Vagina (tissue), 2 donors: ENCODE data around the gene ITGB4. TPM values are rescaled to one million over a fixed set of nuclear protein-coding genes. Genes with fewer than 3 reads are reported as not detected.
A peak's percentile ranks its signal among the peaks of the same experiment; 100 is the strongest.

Experiments used
- DNase-seq, 2 donors: peaks; one replicate each; pipeline ENCODE4 v3.0.0-alpha.2; 2017; ENCODE audit errors: extremely low spot score in 2 of 2
- H3K27ac ChIP-seq: fragments of 200-600 bp; sonication (generic); one replicate; pipeline ENCODE4 v1.5.1; 2019
- H3K27me3 ChIP-seq: fragments of 200-600 bp; sonication (generic); one replicate; pipeline ENCODE4 v1.5.1; 2019
- H3K36me3 ChIP-seq, 2 donors: fragments of 200-600 bp; sonication (generic); one replicate each; pipeline ENCODE4 v1.5.1; 2017 to 2019
- H3K4me1 ChIP-seq: fragments of 200-600 bp; sonication (generic); one replicate; pipeline ENCODE4 v1.5.1; 2019
- H3K4me3 ChIP-seq, 2 donors: fragments of 200-600 bp; sonication (generic); 1 replicate in 1 of 2; 2 replicates in 1 of 2; pipeline ENCODE4 v1.5.1; 2016 to 2019
- H3K9me3 ChIP-seq: fragments of 200-600 bp; sonication (generic); one replicate; pipeline ENCODE4 v1.5.1; 2019
- CTCF ChIP-seq, 3 experiments: fragments of 450-650 bp in 2 of 3; fragments of 200-600 bp in 1 of 3; sonication (generic) in 1 of 3; IDR thresholded peaks; one replicate each; pipeline ENCODE4 v1.5.1; 2017 to 2019; ENCODE audit warnings: antibody characterized with exemption in 3 of 3, mild to moderate bottlenecking in 2 of 3, moderate library complexity in 2 of 3
- POLR2A ChIP-seq, 2 donors: fragments of 450-650 bp; IDR thresholded peaks; one replicate each; pipeline ENCODE4 v1.6.1; 2017; ENCODE audit warnings: antibody characterized with exemption in 2 of 2, mild to moderate bottlenecking in 2 of 2, moderate library complexity in 2 of 2
- POLR2AphosphoS5 ChIP-seq, 2 donors: sonication (generic); formaldehyde crosslinking; IDR thresholded peaks; one replicate each; pipeline ENCODE4 v1.9.0; 2017; ENCODE audit warnings: antibody characterized with exemption in 2 of 2, mild to moderate bottlenecking in 2 of 2, low read depth in 1 of 2; ENCODE audit not compliant: insufficient read depth in 1 of 2
- intact Hi-C: fragments of 100-400 bp; cut with DNase I; formaldehyde crosslinking; loops from one replicate; pipeline ENCODE4 v1.15.1; 2023
- microRNA-seq: library from miRNA; unstranded; fragments of <30 nt; microRNA quantifications from one replicate; pipeline ENCODE4, GENCODE V29; 2017; ENCODE audit warnings: borderline number of aligned reads, borderline replicate concordance
- total RNA-seq: library from RNA; depleted of rRNA; stranded (reverse); fragments of >200 nt; gene quantifications from one replicate; pipeline ENCODE4 v1.2.3, GENCODE V29; 2016

ITGB4 gene
- total RNA-seq, 1 donor from 2014 or later: 169 TPM

- H3K4me1 ChIP-seq: no peaks in the 10 kb centered on the region
- TF ChIP-seq CTCF (IDR thresholded peaks at IDR 0.05): no peak
- no peak for TF ChIP-seq POLR2A (IDR thresholded peaks at IDR 0.05)
- no peak for TF ChIP-seq POLR2AphosphoS5 (IDR thresholded peaks at IDR 0.05; ENCODE audit: insufficient read depth in 1 of 2, low read depth in 1 of 2)
- no peak for DNase-seq
- no peak overlapping the region for H3K4me3 ChIP-seq
- H3K9me3 ChIP-seq: no peaks in the 10 kb centered on the region
- no peak overlapping the region for H3K27ac ChIP-seq
- no peaks in the 10 kb centered on the region for H3K27me3 ChIP-seq
- H3K36me3 ChIP-seq: peaks cover 0 to 14% of the 10 kb centered on the region in 2 donors
- intact Hi-C loops: no loop called here
These were observed 74.8 kb downstream of the ITGB4 start for GRCh38 chr17:75795820-75796607.

GRCh38 chr17:75799402-75799801, 78.1 kb downstream of the ITGB4 start:
- Histone ChIP-seq H3K9me3 (no peaks in the 10 kb centered on the region), H3K4me3 (no peak overlapping the region), H3K27ac (no peak overlapping the region), H3K27me3 (no peaks in the 10 kb centered on the region), H3K36me3 (peaks cover 0 to 14% of the 10 kb centered on the region in 2 donors), H3K4me1 (no peaks in the 10 kb centered on the region)
- TF ChIP-seq POLR2A (IDR thresholded peaks at IDR 0.05): no peak
- TF ChIP-seq CTCF (IDR thresholded peaks at IDR 0.05): no peak
- no peak for TF ChIP-seq POLR2AphosphoS5 (IDR thresholded peaks at IDR 0.05; ENCODE audit: insufficient read depth in 1 of 2, low read depth in 1 of 2)
- DNase-seq: no peak
- intact Hi-C loops: no loop called here

DNA sequence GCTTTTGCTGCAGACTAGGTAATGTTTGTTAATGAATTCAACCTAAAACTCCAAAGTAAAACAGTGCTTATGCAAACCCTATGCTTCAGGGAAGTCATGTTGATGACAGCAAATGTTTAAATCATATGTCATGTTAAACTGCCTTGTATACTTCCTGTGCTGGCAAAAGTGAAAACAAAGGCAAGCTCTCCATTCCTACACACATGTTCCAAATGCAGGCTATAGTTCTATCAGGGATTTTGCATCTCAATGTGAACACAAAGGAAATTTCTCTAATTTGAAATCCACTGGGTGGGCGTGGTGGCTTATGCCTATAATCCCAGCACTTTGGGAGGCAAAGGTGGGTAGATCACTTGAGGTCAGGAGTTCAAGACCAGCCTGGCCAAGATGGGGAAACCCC, 82.6 kb downstream of the ITGB4 start:
- H3K4me1 ChIP-seq: peaks cover 18% of the 10 kb centered on the region
- no peak overlapping the region for H3K4me3 ChIP-seq
- no peak overlapping the region for H3K27ac ChIP-seq
- peaks cover 0 to 7% of the 10 kb centered on the region in 2 donors for H3K36me3 ChIP-seq
- H3K27me3 ChIP-seq: no peaks in the 10 kb centered on the region
- no peak for DNase-seq
- H3K9me3 ChIP-seq: no peaks in the 10 kb centered on the region
- intact Hi-C loops: no loop called here
- TF ChIP-seq POLR2A (IDR thresholded peaks at IDR 0.05): no peak
- no peak for TF ChIP-seq CTCF (IDR thresholded peaks at IDR 0.05)
- TF ChIP-seq POLR2AphosphoS5 (IDR thresholded peaks at IDR 0.05; ENCODE audit: insufficient read depth in 1 of 2, low read depth in 1 of 2): no peak

- H3K27ac ChIP-seq: peak overlapping the region; percentile 88
These were observed 85.7 kb downstream of the ITGB4 start for GRCh38 chr17:75806822-75807500.

More at GRCh38 chr17:75806822-75807500, 85.7 kb downstream of the ITGB4 start:
- H3K9me3 ChIP-seq: no peaks in the 10 kb centered on the region
- intact Hi-C loops: no loop called here
- no peak for DNase-seq
- TF ChIP-seq POLR2AphosphoS5 (IDR thresholded peaks at IDR 0.05; ENCODE audit: insufficient read depth in 1 of 2, low read depth in 1 of 2) (no peak), CTCF (IDR thresholded peaks at IDR 0.05) (no peak), POLR2A (IDR thresholded peaks at IDR 0.05) (no peak)
- H3K27me3 ChIP-seq: no peaks in the 10 kb centered on the region
- H3K36me3 ChIP-seq: peaks cover 0 to 15% of the 10 kb centered on the region in 2 donors
- H3K4me3 ChIP-seq: no peak overlapping the region
- peaks cover 37% of the 10 kb centered on the region for H3K4me1 ChIP-seq

Small RNA genes within 50 kb of the gene (microRNA-seq; reads per million reads assigned to microRNA genes)
- 1.4 reads per million for gene MIR4738

Other genes starting within 250 kb of the ITGB4 start
- gene CASKIN2, start 205.9 kb upstream of the ITGB4 start, total RNA-seq: 19.9 TPM
- 30.9 TPM for gene TSEN54, start 204.9 kb upstream of the ITGB4 start, total RNA-seq
- gene LLGL2, start 195.8 kb upstream of the ITGB4 start, total RNA-seq: 44.9 TPM
- 160 TPM for gene MYO15B, start 133.7 kb upstream of the ITGB4 start, total RNA-seq
- 2.2 TPM for gene SMIM5, start 88.0 kb upstream of the ITGB4 start, total RNA-seq
- 44.0 TPM for gene RECQL5, start 54.3 kb upstream of the ITGB4 start, total RNA-seq
- gene SAP30BP, start 54.1 kb upstream of the ITGB4 start, total RNA-seq: 79.1 TPM
- gene GALK1, start 43.7 kb downstream of the ITGB4 start, total RNA-seq: 18.4 TPM
- gene UNK, start 63.3 kb downstream of the ITGB4 start, total RNA-seq: 35.1 TPM
- gene UNC13D, start 122.9 kb downstream of the ITGB4 start, total RNA-seq: 32.7 TPM
- 54.3 TPM for gene WBP2, start 133.9 kb downstream of the ITGB4 start, total RNA-seq
- 63.3 TPM for gene TRIM47, start 157.1 kb downstream of the ITGB4 start, total RNA-seq
- 59.9 TPM for gene TRIM65, start 175.5 kb downstream of the ITGB4 start, total RNA-seq
- gene MRPL38, start 183.4 kb downstream of the ITGB4 start, total RNA-seq: 67.8 TPM
- gene FBF1, start 219.6 kb downstream of the ITGB4 start, total RNA-seq: 13.0 TPM